Measurements from ENCODE around the gene PTHLH.

Gene PTHLH

DNA sequence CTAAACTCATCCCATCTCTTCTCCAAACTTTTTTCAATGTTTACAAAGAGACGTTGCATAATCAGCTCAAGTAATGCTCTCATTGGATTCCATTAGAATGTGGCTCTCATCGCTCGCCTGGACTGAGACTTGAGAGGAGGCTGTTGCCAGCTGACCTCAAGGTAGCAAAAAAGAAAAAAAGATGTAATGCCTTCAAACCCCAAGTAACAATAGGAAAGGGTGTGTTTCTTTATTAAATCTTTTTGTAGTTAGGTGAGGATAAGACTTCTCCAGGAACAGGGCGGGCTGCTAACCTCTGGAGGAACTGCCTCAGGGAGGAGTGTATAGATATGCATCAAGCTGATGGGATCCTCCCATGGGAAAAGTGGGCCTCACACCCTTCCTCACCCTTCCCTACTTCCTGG is 956 bp upstream of the PTHLH start:
- peak; percentile 26 for DNase-seq

DNA sequence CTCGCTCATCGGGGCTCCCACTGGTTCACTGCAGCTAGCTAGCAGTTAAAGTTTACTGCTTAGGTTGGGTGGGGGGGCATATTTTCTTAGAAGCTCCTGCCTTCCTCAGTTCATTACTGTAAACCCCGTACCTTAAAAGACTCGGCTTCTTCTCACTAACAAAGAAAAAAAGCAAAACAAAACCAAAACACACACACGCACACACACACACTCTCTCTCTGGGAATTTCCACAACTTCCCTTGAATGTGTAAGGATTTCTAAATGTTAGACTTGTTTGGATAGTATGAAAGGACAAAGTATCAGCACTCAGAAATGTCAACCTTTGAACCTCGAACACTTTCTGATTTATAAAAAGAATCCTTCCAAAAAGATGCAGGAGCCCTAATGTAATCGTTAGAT is 927 bp downstream of the PTHLH start:
- DNase-seq: no peak

DNA sequence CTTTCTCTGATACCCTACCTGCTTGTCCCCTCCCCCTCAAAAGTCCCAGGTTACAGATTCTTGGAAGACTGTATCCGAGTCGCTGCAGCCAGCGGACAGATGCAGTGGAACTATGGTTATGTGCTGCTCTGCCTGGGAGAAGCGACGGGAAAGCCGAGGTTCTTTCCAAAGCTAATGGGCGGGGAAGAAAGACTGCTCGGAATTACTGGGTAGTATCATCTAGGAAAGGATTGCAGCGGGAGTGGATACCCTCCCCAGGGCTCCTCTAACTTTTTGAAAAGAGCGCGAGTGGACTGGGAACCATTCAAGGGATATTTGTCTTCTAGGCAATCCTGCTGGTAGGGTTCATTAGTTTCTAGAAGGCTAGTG is 1.4 kb downstream of the PTHLH start:
- DNase-seq: peak; percentile 11

DNA sequence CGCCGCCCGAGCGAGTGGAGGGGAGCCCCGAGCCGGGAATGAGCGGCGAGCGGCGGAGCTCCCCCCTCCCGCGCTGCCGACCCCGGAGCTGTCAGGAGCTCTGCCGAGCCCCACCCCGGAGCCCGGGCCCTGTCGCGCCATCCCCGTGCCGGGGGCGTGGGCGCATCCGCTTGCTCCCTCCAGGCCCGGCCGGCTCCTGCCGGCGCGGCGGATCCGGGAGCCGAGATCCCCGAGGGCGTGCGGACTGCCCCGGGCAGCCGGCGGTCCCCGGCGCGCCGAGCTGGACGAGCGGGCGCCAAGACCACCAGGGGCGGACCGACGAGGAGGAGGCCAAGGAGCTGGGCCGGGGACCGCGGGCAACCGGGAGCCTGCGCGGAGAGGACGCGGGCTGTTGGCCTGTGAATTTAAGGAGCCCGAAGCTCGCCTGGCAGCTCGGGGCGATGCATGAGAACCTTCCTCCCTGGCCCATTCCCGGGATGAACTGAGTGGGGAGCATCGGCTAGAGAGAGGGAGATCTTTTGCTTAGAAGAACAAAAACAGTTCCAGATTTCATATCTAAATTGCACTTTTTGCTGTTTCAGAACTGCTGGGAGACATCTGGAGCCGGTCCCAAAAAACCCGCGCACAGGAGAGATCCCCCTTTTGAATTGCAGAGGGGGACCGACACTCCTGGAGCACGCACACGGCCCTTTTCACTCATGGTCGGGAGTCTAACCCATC is 2.0 kb downstream of the PTHLH start:
- peak; percentile 47 for DNase-seq

DNA sequence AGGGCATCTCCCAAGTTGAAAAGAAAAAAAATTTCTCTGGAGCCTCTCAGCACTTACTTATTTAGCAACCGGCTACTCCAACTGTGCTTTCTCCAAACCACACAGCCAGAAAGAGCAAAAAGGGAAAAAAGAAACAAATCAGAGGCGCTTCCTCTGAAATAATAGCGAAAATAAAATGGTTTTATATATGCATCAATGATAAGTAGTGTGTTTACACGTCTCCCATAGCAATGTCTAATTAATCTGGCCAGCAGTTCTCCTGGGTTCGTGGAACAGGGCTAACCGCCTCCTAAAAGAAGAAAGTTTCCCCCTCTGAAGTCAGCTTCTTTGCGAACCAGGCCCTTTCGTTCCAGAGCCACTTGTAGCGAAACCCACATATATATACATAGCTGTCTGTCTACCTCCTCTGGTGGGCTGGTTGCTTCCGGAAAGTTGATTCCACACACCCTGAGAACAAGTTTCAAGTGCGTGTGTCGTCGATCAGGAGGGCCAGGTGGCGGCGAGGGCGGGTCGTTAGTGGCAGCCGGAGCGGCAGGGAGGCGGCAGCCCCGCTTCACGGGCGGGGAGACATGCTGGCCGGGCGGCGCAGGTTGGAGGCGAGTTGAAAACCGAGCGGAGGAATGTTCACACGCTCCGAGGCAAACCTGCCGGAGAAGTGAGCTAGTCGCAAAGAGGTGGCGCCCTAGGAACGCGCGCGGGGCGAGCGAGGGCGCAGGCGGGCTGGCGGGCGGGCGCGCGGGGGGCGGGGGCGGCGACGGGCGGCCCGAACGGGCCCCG is 2.7 kb downstream of the PTHLH start:
- DNase-seq: peak; percentile 69

DNA sequence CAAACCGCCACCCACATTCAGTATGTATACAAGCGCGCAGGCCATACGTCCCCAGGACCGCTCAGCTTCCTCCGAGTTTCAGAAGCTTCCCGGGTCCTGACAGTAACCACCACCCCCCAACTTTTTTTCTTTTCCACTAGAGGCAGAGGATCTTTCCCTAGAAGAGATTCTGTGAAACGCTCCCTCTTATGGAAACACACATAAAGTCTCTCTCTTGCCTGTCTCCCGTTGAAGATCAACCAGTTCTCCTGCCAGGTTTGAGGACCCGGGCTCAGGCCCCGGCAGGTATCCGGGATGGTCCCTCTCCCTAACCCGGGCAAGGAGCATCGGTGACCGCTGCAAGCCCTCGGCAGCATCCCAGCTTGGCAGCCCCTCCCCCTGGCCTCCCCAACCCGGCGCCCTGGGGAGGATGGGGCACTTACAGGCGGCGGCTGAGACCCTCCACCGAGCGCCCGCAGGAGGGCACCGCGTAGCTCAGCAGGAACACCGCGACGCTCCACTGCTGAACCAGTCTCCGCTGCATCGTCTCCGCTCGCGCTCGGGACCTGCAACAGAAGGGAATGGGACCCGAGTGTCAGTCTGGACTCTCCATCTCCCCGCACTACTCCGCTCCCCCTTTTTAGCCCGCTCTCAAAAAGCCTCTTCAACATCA is 3.4 kb downstream of the PTHLH start:
- peak; percentile 33 for DNase-seq

DNA sequence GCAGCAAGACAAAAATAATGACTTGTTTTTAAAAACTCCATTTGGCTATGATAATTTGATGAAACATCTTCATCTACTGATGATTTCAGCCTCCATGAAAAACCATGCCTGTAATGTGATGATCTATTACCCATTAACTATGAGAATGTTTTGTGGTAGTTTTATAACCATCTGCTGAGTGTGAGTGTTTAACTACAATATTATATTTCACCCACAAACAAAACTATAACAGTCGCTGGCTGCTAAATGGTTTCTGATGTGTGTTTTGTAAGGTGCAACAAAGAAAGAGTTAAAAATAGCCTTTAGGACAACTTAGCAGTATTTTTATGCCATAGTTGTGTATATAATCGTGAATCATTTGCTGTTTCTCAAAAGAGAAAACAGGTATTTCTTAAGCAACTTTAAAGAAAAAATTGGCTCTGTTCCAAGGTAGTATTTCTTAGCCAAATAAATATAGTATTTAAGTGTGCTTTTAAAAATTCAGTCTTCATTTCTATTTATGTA is 4.9 kb downstream of the PTHLH start:
- DNase-seq: no peak

DNA sequence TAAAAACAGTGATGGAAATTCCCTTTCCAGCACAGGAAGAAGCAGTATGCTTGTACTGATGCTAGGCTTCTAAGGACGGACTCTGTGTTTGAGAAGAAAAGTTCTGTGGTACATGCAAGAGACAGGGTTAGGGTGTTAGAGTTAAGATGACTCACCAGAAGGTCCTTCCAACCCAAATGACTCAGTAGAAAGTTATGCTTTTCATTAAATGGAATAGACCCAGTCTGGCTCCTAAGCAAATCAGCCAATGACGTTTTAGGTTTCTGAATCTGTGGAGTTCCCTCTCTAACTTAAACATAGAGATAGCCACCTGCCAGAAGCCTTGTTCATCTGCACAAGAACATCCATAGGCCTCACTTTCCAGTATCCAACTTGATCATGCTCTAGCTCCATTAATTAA is 5.7 kb downstream of the PTHLH start:
- no peak for DNase-seq

DNA sequence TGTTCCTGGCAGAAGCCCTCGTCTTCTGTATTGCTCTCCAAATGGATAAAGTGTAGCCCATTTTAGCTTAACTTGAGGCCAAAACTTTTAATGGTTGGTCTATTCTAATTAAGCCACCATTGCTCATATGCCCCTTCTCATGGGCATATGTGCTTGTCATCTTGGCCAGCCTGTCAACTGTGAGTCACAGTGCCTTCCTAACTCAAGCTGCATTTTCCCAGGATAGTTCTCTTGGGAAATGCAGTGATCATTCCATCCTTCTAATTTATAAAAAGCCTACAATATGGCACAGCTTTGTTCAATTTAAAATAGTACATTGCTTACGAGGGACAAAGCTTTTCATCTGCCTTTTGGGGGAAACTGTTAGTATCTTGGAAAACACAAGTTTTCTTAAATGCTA is 6.6 kb downstream of the PTHLH start:
- DNase-seq: no peak

DNA sequence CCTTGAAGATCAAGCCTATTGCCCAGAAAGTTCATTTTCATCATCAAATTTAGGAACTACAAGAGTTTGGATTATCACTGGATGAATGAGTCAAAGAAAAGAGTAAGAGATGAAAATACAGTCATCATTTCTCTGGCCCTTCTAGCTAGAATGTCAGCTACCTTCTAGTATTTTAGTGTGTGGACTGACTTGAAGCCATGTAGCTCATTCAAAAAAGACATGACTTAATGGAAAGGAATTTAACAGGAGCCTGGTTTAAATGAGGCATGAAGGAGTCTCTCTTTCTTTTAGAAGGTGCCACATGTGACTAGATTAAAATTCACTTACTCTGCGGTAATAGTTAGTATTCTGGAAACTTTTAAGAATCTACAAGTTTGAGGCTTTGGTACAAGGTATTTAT is 7.1 kb downstream of the PTHLH start:
- no peak for DNase-seq

DNA sequence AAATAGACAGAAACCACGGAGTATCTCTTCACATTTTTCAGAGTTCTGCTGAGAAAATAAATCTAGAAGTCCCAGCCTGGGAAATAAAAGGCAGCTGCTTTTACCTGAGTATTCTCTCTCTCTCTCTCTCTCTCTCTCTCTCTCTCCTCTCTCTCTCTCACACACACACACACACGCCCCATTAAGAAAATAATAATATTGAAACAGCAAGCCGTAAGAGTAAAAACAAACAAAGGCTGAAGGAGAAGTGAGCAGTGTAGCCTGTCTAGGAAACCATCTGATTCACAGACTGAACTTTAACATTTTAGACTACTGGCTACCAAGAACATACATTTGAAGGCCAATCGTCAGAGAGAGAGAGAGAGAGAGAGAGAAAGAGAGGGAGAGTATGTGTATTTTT is 8.4 kb downstream of the PTHLH start:
- no peak for DNase-seq

DNA sequence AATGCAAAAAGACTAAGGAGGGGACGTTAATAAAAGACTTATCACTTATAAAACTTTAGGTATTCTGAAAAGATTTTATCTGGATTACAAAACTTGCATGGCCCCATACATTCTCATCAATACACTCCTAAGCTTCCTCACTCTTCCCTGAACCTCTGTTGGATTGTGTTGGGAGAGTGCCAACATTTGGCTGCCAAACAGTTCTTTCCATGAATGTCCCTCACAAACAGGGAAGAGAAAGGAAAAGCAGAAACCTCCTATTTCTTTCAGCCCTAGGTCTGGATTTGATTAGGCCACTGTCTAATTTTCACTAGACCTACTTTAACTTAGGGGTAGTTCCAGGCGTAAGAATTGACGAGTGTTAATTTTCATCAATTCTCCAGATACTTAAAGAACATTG is 11.7 kb downstream of the PTHLH start:
- DNase-seq: no peak

DNA sequence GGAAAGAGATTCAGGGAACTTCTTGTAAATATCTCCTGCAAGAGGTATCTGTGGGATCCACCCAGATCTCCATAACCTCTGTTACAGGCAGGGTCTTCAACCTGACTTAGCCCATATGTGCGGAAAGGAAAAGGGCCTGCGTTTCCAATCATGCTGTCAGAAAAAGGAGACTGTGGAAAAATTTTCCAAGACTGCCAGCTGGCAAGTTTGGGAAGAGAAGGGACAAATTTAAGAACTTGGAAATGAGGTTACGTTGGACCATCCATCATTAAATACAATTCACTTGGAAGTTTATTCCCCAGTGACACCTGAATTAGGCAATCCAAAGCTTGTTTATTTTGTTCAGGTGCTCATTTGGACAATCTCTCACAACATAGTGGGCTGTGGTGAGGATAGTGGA is 13.9 kb downstream of the PTHLH start:
- no peak for DNase-seq

DNA sequence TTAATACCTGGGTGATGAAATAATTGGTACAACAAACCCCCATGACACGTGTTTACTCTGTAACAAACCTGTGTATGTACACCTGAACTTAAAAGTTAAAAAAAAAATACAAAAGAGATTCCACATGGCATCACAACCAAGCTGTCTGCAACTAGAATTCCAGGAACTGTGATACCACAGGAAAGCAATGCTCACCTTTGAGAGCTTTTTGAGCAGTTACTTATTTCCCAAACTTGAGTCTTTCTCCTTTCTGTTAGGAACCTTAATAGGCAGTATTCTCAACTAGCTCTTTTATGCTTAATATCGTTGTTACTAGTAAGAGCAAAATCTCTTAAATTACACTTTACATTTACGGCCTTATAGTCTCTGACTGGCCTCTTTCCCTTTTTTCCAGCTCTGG is 15.2 kb downstream of the PTHLH start:
- DNase-seq: no peak

DNA sequence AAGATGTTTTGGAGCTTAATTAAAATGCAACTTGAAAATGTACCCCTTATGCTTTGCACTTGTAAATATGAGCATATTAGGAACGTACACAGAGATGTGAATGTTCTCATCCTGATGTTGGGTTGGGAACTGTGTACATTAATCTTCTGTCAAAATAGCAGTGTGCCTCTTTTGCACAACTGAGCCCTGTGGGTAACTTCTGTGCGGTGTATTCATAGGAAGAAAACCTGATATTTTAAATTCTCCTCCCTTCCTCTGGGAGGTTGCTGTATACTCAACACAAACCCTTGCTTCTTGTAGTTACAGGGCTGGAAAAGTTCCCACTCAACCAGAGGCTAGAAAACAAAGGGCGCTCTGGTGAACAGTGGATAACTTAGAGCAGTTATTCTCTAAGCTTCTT is 18.7 kb downstream of the PTHLH start:
- no peak for DNase-seq

DNA sequence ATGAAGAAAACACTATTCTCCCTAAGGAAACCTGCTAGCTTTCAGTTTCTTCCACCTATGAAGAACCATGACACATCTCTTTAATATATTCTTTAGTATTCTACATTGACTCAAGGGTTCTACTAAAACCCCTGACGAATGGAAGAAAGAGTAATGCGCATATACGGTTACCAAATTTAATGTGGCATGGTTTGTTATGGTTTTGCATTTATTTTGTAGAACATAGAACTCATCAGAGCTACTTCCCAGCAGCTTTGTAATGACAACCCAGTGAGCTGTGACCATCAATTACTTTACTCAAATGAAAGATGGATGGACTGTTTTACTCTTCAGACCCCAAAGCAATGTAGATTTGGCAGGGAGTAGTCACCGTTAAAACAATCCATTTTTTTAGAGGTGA is 19.2 kb downstream of the PTHLH start:
- no peak for DNase-seq

DNA sequence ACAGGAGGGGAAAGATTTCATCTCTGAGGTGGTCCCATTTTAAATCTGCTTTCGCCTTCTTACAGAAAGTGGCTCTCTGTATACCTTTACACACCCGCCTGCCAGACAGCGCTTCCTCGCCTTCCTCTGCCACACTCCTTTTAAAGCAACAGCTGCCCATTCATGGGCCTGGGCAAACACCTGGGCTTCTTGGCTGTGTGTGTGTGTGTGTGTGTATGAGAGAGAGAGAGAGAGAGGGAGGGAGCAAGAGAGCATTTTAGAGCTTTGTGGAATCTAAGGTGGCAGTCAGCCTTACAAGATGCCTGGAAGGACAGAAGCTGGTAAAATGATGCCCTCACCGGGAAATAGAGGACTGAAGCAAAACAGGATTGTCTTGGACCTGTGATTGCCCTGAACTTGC is 20.0 kb downstream of the PTHLH start:
- DNase-seq: no peak

DNA sequence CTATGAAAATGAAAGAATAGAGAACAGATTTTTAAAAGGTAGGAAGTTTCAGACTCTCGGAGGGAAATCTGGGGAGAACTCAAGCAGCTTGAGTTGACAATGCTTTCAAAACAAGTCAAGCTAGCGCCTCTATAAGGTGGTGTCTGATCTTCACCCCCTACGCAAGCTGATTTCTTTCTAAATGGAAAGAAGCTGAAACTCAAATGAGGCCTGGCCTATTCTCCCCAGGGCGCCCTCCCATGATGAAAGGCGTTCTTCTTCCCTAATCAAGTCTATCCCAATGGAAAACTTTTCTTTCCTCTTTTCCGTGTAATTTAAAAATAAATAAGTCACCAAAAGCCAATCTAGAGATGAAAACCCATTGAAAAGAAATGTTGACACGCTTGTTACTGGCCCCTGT is 20.6 kb downstream of the PTHLH start:
- DNase-seq: no peak

DNA sequence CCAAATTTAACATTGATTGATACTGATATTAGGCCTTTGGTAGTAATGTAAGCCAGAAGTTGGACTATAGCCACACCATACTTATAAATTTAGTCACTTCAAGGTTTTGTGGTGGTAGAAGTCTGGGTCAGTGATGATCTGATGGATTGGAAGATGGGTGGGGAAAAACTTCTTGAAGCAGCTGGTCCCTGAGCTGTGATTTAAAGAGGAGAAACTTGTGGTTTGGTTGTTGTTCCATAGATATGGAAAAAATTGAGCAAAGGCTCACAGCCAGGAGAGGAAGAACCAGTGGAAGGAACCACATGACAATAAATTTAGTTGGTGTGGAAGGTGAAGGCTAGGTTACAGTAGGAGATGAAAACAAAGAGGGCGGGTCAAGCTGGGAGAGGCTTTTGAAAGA is 26.1 kb downstream of the PTHLH start:
- DNase-seq: no peak

DNA sequence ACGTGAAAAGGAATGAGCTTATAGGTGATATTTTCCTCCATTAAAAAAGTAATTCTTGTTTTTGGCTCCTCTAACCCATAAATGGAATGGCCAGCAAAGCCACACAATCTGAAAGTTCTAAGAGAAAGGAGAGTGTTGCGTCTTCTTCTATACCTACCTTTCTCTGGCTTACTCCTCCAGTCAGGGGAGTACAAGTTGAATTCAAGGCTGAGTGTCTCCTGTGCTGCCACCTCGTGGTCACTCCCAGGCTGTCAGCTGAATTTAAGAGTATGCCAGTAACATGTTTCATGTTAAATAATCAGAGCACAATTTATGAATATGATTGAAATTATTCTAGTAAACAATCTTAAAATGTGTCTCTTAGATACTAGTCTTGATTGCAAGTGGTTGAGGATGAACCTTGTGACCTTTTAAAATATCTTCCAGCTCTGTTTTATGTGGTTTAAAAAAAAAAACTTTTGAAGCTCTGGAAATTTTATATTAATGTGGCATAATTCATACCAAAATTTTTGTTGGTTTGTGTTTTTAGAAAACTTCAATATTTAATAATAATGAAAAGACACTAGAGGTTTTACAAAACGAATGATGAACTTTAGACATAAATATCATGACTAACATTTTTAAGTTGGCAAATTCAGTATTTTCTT is 31.7 kb downstream of the PTHLH start:
- peak; percentile 82 for DNase-seq

DNA sequence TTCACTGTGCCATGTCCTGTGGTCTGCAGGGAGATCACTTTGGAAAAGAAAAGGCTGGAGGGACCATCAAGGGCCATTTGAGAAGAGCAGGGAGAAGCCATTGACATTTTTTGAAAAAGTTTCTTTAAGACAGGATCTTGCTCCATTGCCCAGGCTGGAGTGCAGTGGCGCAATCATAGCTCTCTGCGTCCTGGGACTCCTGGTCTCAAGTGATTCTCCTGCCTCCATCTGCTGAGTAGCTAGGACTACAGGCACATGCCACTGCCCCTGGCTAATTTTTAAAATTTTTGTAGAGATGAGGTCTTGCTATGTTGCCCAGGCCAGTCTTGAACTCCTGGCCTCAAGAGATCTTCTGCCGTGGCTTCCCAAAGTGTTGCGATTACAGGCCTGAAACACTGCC is 32.3 kb downstream of the PTHLH start:
- DNase-seq: no peak

DNA sequence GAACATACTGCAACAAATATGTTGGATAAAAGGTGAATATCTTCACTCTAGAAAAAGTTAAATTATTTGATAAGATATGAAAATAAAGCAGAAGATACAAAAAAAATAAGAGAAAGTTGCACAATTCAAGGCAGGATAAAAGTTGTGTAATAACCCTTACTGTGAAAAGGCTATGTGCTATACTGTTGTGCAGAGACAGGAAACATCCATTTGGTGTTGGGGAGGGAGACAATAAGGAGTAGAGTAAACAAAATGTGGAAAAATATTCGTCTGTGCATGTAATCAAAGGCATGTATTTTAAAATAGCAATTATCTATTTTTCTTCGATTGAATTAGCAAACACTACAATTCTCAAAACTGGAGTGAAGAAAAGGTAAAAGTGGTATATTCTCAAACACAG is 34.8 kb downstream of the PTHLH start:
- no peak for DNase-seq

DNA sequence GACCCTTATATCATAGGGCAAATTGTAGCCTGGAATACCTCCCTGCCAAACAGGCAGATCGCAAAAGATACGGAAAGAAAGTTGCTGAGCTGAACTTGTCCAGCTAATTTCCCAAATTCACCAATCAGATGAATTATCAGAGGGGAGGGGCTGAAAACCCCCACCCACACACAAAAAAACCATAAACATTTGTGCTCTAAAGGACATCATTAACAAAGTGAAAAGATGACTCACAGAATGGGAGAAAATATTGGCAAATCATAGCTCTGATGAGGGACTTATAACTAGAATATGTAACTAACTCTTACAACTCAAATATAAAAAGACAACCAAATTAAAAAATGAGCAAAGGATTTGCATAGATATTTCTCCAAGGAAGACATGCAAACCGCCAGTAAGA is 36.3 kb downstream of the PTHLH start:
- DNase-seq: no peak

DNA sequence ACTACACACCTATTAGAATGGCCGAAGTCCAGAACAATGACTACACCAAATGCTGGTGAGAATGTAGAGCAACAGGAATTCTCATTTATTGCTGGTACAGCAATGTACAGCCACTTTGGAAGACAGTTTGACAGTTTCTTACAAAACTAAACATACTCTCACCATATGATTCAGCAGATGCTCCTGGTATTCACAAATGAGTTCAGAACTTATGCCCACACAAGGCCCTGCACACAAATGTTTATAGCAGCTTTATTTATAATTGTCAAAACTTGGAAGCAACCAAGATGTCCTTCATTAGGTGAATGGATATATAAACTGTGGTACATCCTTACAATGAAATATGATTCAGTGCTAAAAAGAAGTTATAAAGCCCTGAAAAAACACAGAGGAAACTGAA is 38.3 kb downstream of the PTHLH start:
- no peak for DNase-seq
